Fibroblast of skin of scalp (primary cell): ENCODE measurements around the gene BRSK1. TPM values are rescaled to one million over a fixed set of nuclear protein-coding genes. Genes with fewer than 3 reads are reported as not detected.

Source experiments
- DNase-seq: peaks from one replicate; pipeline ENCODE4 v3.0.0-alpha.2; 2013
- polyA plus RNA-seq, 2 experiments: library from polyadenylated mRNA; unstranded; fragments of 120-200 nt; gene quantifications; one replicate each; pipeline ENCODE4 v1.2.1, GENCODE V29; 2013; ENCODE audit not compliant: insufficient read length in 2 of 2

The BRSK1 gene
- polyA plus RNA-seq (2013, experiment 1 of 2; ENCODE audit: insufficient read length), result 15.0 TPM
- 15.6 TPM for polyA plus RNA-seq (2013, experiment 2 of 2; ENCODE audit: insufficient read length)

GRCh38 chr19:55283548-55284377, at the start of gene BRSK1:
BRSK1 (plus strand) TSS chr19:55283997; CDS start chr19:55284443, 446 bp downstream.
- peak; percentile 90 for DNase-seq

- no peak for DNase-seq
These were observed 45.8 kb upstream of the BRSK1 start for GRCh38 chr19:55238030-55238429.

- no peak for DNase-seq
These were observed 44.8 kb upstream of the BRSK1 start for GRCh38 chr19:55239004-55239403.

GRCh38 chr19:55240713-55241020, 43.1 kb upstream of the BRSK1 start:
- DNase-seq, result no peak

GRCh38 chr19:55241143-55241934, 42.5 kb upstream of the BRSK1 start:
- no peak for DNase-seq

- DNase-seq, result no peak
These were observed 41.8 kb upstream of the BRSK1 start for GRCh38 chr19:55241935-55242464.

- no peak for DNase-seq
These were observed 41.3 kb upstream of the BRSK1 start for GRCh38 chr19:55242517-55242916.

- no peak for DNase-seq
These were observed 39.7 kb upstream of the BRSK1 start for GRCh38 chr19:55244004-55244680.

GRCh38 chr19:55245236-55245904, 38.4 kb upstream of the BRSK1 start:
- DNase-seq, result no peak

- DNase-seq, result no peak
These were observed 37.0 kb upstream of the BRSK1 start for GRCh38 chr19:55246462-55247451.

- no peak for DNase-seq
These were observed 36.1 kb upstream of the BRSK1 start for GRCh38 chr19:55247621-55248099.

GRCh38 chr19:55248166-55248675, 35.6 kb upstream of the BRSK1 start:
- no peak for DNase-seq

GRCh38 chr19:55248704-55249103, 35.1 kb upstream of the BRSK1 start:
- no peak for DNase-seq

- DNase-seq, result no peak
These were observed 34.0 kb upstream of the BRSK1 start for GRCh38 chr19:55249841-55250240.

- no peak for DNase-seq
These were observed 33.3 kb upstream of the BRSK1 start for GRCh38 chr19:55250262-55251036.

GRCh38 chr19:55251341-55252081, 32.3 kb upstream of the BRSK1 start:
- peak; percentile 10 for DNase-seq

- DNase-seq, result no peak
These were observed 30.8 kb upstream of the BRSK1 start for GRCh38 chr19:55252760-55253663.
